ENCODE measurements around the gene ENO1.

Gene ENO1

GRCh38 chr1:8871539-8871935, 6.9 kb downstream of the ENO1 start:
- CTCF ChIA-PET: interaction anchor here (1.6 kb wide), 1 partner anchor 23 kb away, joined by 4 read pairs; no protein-coding TSS in a partner anchor
- TF ChIP-seq FOXK2 (IDR thresholded peaks at IDR 0.05) (no peak), CTBP1 (IDR thresholded peaks at IDR 0.05; ENCODE audit: borderline replicate concordance) (no peak), TARDBP (IDR thresholded peaks at IDR 0.05) (no peak), HDGF (IDR thresholded peaks at IDR 0.05; ENCODE audit: borderline replicate concordance) (no peak), PKNOX1 (IDR thresholded peaks at IDR 0.05) (no peak), SUZ12 (IDR thresholded peaks at IDR 0.05) (no peak), L3MBTL2 (conservative IDR thresholded peaks at IDR 0.05) (no peak), NFRKB (IDR thresholded peaks at IDR 0.05) (no peak), ZNF384 (IDR thresholded peaks at IDR 0.05) (no peak), ELF4 (IDR thresholded peaks at IDR 0.05) (no peak), FOXA1 (IDR thresholded peaks at IDR 0.05) (no peak), ARNT (IDR thresholded peaks at IDR 0.05) (no peak), LEF1 (IDR thresholded peaks at IDR 0.05; ENCODE audit: borderline replicate concordance) (no peak), SP1 (IDR thresholded peaks at IDR 0.05) (no peak), BHLHE40 (IDR thresholded peaks at IDR 0.05; ENCODE audit: borderline replicate concordance) (no peak), FOXM1 (IDR thresholded peaks at IDR 0.05; ENCODE audit: borderline replicate concordance) (no peak)
- no peak for DNase-seq (ENCODE audit: extremely low spot score)
- POLR2A ChIA-PET: interaction anchor here (1.3 kb wide), 1 partner anchor 9 kb away, joined by 3 read pairs; no protein-coding TSS in a partner anchor

- TF ChIP-seq FOXA1 (IDR thresholded peaks at IDR 0.05): no peak
- no peak for TF ChIP-seq L3MBTL2 (conservative IDR thresholded peaks at IDR 0.05)
- TF ChIP-seq FOXK2 (IDR thresholded peaks at IDR 0.05): no peak
- CTCF ChIA-PET: no interaction called here
- DNase-seq (ENCODE audit: extremely low spot score): no peak
- POLR2A ChIA-PET: interaction anchor here (0.8 to 1.7 kb wide), 4 partner anchors 8 to 10 kb away, joined by 3 to 6 read pairs (median 3); partner anchors contain the start of gene ENO1
Observed at GRCh38 chr1:8870616-8871538, 7.6 kb downstream of the ENO1 start.

- TF ChIP-seq SP1 (IDR thresholded peaks at IDR 0.05) (no peak), LEF1 (IDR thresholded peaks at IDR 0.05; ENCODE audit: borderline replicate concordance) (no peak), FOXK2 (IDR thresholded peaks at IDR 0.05) (no peak), BHLHE40 (IDR thresholded peaks at IDR 0.05; ENCODE audit: borderline replicate concordance) (no peak), PKNOX1 (IDR thresholded peaks at IDR 0.05) (no peak), CTBP1 (IDR thresholded peaks at IDR 0.05; ENCODE audit: borderline replicate concordance) (no peak), ARNT (IDR thresholded peaks at IDR 0.05) (no peak), TARDBP (IDR thresholded peaks at IDR 0.05) (no peak), FOXM1 (IDR thresholded peaks at IDR 0.05; ENCODE audit: borderline replicate concordance) (no peak), HDGF (IDR thresholded peaks at IDR 0.05; ENCODE audit: borderline replicate concordance) (no peak), L3MBTL2 (conservative IDR thresholded peaks at IDR 0.05) (no peak)
- CTCF ChIA-PET: no interaction called here
- DNase-seq (ENCODE audit: extremely low spot score): no peak
- POLR2A ChIA-PET: interaction anchor here (0.8 to 2.2 kb wide), 4 partner anchors 8 to 10 kb away, joined by 3 to 12 read pairs (median 4); partner anchors contain the start of gene ENO1
Observed at GRCh38 chr1:8870103-8870502, 8.4 kb downstream of the ENO1 start.

- DNase-seq (ENCODE audit: extremely low spot score): no peak
- CTCF ChIA-PET: no interaction called here
- TF ChIP-seq FOXK2 (IDR thresholded peaks at IDR 0.05) (no peak), BHLHE40 (IDR thresholded peaks at IDR 0.05; ENCODE audit: borderline replicate concordance) (0 out of 2 replicates have a peak, but pooled peaks have one; percentile 5)
- POLR2A ChIA-PET: interaction anchor here (0.5 to 6.4 kb wide), 3 partner anchors 10 to 33 kb away, joined by 4 to 36 read pairs (median 12); partner anchors contain the start of gene ENO1
Observed at GRCh38 chr1:8867878-8868567, 10.5 kb downstream of the ENO1 start.

- TF ChIP-seq HDGF (IDR thresholded peaks at IDR 0.05; ENCODE audit: borderline replicate concordance) (no peak), FOXA1 (IDR thresholded peaks at IDR 0.05) (no peak), LEF1 (IDR thresholded peaks at IDR 0.05; ENCODE audit: borderline replicate concordance) (no peak; the same call in 1 of the 2 replicates), SP1 (IDR thresholded peaks at IDR 0.05) (no peak), FOXK2 (IDR thresholded peaks at IDR 0.05) (no peak), L3MBTL2 (conservative IDR thresholded peaks at IDR 0.05) (no peak), NFRKB (IDR thresholded peaks at IDR 0.05) (no peak), TARDBP (IDR thresholded peaks at IDR 0.05) (no peak), ARNT (IDR thresholded peaks at IDR 0.05) (no peak), FOXM1 (IDR thresholded peaks at IDR 0.05; ENCODE audit: borderline replicate concordance) (no peak), SUZ12 (IDR thresholded peaks at IDR 0.05) (no peak), ELF4 (IDR thresholded peaks at IDR 0.05) (no peak), CTBP1 (IDR thresholded peaks at IDR 0.05; ENCODE audit: borderline replicate concordance) (no peak), BHLHE40 (IDR thresholded peaks at IDR 0.05; ENCODE audit: borderline replicate concordance) (no peak), PKNOX1 (IDR thresholded peaks at IDR 0.05) (no peak), ZNF384 (IDR thresholded peaks at IDR 0.05) (no peak)
- POLR2A ChIA-PET: interaction anchor here (1.2 to 6.4 kb wide), 2 partner anchors 12 to 45 kb away, joined by 3 to 36 read pairs; partner anchors contain the start of gene ENO1
- CTCF ChIA-PET: no interaction called here
Observed at GRCh38 chr1:8866792-8867415, 11.6 kb downstream of the ENO1 start.

More at GRCh38 chr1:8866792-8867415, 11.6 kb downstream of the ENO1 start:
- no peak for DNase-seq (ENCODE audit: extremely low spot score)

Data from HEK293T (cell line).